Neural cell (in vitro differentiated cells): ENCODE results near the gene DUSP22. TPM values are rescaled to one million over a fixed set of nuclear protein-coding genes. Genes with fewer than 3 reads are reported as not detected.

Source experiments
- H2AFZ ChIP-seq: fragments of 200-600, 300-800 bp; sonication (generic), shearing (Covaris generic); 2 replicates; pipeline ENCODE4 v1.6.0; 2014; ENCODE audit warnings: low read depth, mild to moderate bottlenecking, antibody characterized with exemption, low read length, moderate library complexity
- H3F3A ChIP-seq: fragments of 200-600 bp; shearing (Covaris generic); 2 replicates; pipeline ENCODE4 v1.6.1; 2016; ENCODE audit warnings: mild to moderate bottlenecking, moderate library complexity, mixed read lengths, antibody characterized with exemption, low read length; ENCODE audit not compliant: insufficient read depth, poor library complexity, severe bottlenecking
- H3K27ac ChIP-seq: fragments of 200-600, 300-800 bp; sonication (generic), shearing (Covaris generic); 2 replicates; pipeline ENCODE4 v1.5.1; 2014; ENCODE audit warnings: mild to moderate bottlenecking, low read length, moderate library complexity
- H3K27me3 ChIP-seq: fragments of 300-800, 200-600 bp; sonication (generic), shearing (Covaris generic); 2 replicates; pipeline ENCODE4 v1.6.0; 2014; ENCODE audit warnings: mild to moderate bottlenecking, low read depth, low read length, moderate library complexity; ENCODE audit not compliant: insufficient read depth
- H3K36me3 ChIP-seq: fragments of 300-800, 200-600 bp; sonication (generic), shearing (Covaris generic); 2 replicates; pipeline ENCODE4 v1.5.1; 2014; ENCODE audit warnings: mild to moderate bottlenecking, antibody characterized with exemption, low read length, moderate library complexity; ENCODE audit not compliant: insufficient read depth
- H3K4me2 ChIP-seq: fragments of 300-800, 200-600 bp; sonication (generic), shearing (Covaris generic); 2 replicates; pipeline ENCODE4 v1.6.0; 2014; ENCODE audit warnings: mild to moderate bottlenecking, low read length
- H3K4me3 ChIP-seq: fragments of 300-800, 200-600 bp; sonication (generic), shearing (Covaris generic); 2 replicates; pipeline ENCODE4 v1.5.1; 2014; ENCODE audit warnings: mild to moderate bottlenecking, low read length, moderate library complexity
- H3K79me2 ChIP-seq: fragments of 200-600 bp; shearing (Covaris generic); replicated peaks from 2 replicates; pipeline ENCODE4 v1.6.0; 2014; ENCODE audit warnings: mild to moderate bottlenecking, low read length, moderate library complexity; ENCODE audit not compliant: insufficient read depth
- H3K9ac ChIP-seq: fragments of 300-800, 200-600 bp; sonication (generic), shearing (Covaris generic); 2 replicates; pipeline ENCODE4 v1.6.1; 2016; ENCODE audit warnings: mild to moderate bottlenecking, low read length, mixed read lengths
- H3K9me2 ChIP-seq: fragments of 200-600 bp; shearing (Covaris generic); 2 replicates; pipeline ENCODE4 v1.6.1; 2016; ENCODE audit warnings: mild to moderate bottlenecking, low read length, mixed read lengths; ENCODE audit not compliant: insufficient read depth
- H3K9me3 ChIP-seq: fragments of 200-600, 300-800 bp; sonication (generic), shearing (Covaris generic); 2 replicates; pipeline ENCODE4 v1.6.1; 2016; ENCODE audit warnings: mild to moderate bottlenecking, mixed run types, low read length, moderate library complexity, mixed read lengths
- H4K20me1 ChIP-seq: fragments of 200-600 bp; shearing (Covaris generic); 2 replicates; pipeline ENCODE4 v1.6.1; 2016; ENCODE audit warnings: mild to moderate bottlenecking, mixed run types; ENCODE audit not compliant: insufficient read depth
- CTCF ChIP-seq: fragments of 450-650 bp; IDR thresholded peaks from 2 replicates; pipeline ENCODE4 v1.5.1; 2014; ENCODE audit warnings: antibody characterized with exemption, mild to moderate bottlenecking, moderate library complexity; ENCODE audit not compliant: poor library complexity, severe bottlenecking
- EP300 ChIP-seq: fragments of 450-650 bp; conservative IDR thresholded peaks from 2 replicates; pipeline ENCODE4 v1.6.1; 2014; ENCODE audit warnings: antibody characterized with exemption, mild to moderate bottlenecking, moderate library complexity; ENCODE audit not compliant: poor library complexity, severe bottlenecking
- EZH2 ChIP-seq: fragments of 200-600, 300-800 bp; shearing (Covaris generic), sonication (generic); IDR thresholded peaks from 2 replicates; pipeline ENCODE4 v1.6.1; 2014; ENCODE audit warnings: antibody characterized with exemption, low read length, borderline replicate concordance, mild to moderate bottlenecking; ENCODE audit not compliant: insufficient read depth, poor library complexity, severe bottlenecking
- MXI1 ChIP-seq: fragments of 450-650 bp; conservative IDR thresholded peaks from 2 replicates; pipeline ENCODE4 v1.6.1; 2014; ENCODE audit warnings: antibody characterized with exemption, mild to moderate bottlenecking; ENCODE audit not compliant: poor library complexity, severe bottlenecking
- POLR2AphosphoS5 ChIP-seq: IDR thresholded peaks from 2 replicates; pipeline ENCODE4 v1.6.1; 2012
- RAD21 ChIP-seq: fragments of 450-650 bp; conservative IDR thresholded peaks from 2 replicates; pipeline ENCODE4 v1.6.1; 2014; ENCODE audit warnings: antibody characterized with exemption, mild to moderate bottlenecking, moderate library complexity
- REST ChIP-seq: IDR thresholded peaks from 2 replicates; pipeline ENCODE4 v1.6.1; 2012; ENCODE audit warnings: borderline replicate concordance
- SMC3 ChIP-seq: fragments of 450-650 bp; conservative IDR thresholded peaks from 2 replicates; pipeline ENCODE4 v1.6.1; 2014; ENCODE audit warnings: antibody characterized with exemption, mild to moderate bottlenecking, moderate library complexity; ENCODE audit not compliant: poor library complexity
- TAF1 ChIP-seq: IDR thresholded peaks from 2 replicates; pipeline ENCODE4 v1.6.1; 2012; ENCODE audit warnings: low read depth
- polyA plus RNA-seq: library from polyadenylated mRNA; depleted of rRNA; stranded (reverse); fragments of >200 nt; gene quantifications from 2 replicates; pipeline ENCODE4 v1.2.3, GENCODE V29; 2014

The DUSP22 gene
- polyA plus RNA-seq, 1 donor from 2014 or later: 24.9 TPM

- Histone ChIP-seq H3K4me3 (no peak overlapping the region), H3K9me2 (no peaks in the 10 kb centered on the region), H3K79me2 (no peaks in the 10 kb centered on the region), H3K36me3 (no peaks in the 10 kb centered on the region), H4K20me1 (no peaks in the 10 kb centered on the region), H3K27ac (no peak overlapping the region), H3K27me3 (no peaks in the 10 kb centered on the region), H3K4me2 (no peak overlapping the region), H3K9me3 (no peaks in the 10 kb centered on the region), H3F3A (no peaks in the 10 kb centered on the region), H2AFZ (no peak overlapping the region), H3K9ac (no peak overlapping the region)
- TF ChIP-seq POLR2AphosphoS5 (no peak), EP300 (no peak), REST (no peak), MXI1 (no peak), SMC3 (no peak), RAD21 (no peak), TAF1 (no peak), EZH2 (no peak), CTCF (no peak)
Measured at GRCh38 chr6:333379-334002, 41.2 kb downstream of the DUSP22 start.

GRCh38 chr6:334536-335510 is 42.5 kb downstream of the DUSP22 start:
- no peaks in the 10 kb centered on the region for H3K36me3 ChIP-seq
- H3F3A ChIP-seq: no peaks in the 10 kb centered on the region
- H3K9me2 ChIP-seq: no peaks in the 10 kb centered on the region
- H3K79me2 ChIP-seq: no peaks in the 10 kb centered on the region
- H3K4me2 ChIP-seq: no peak overlapping the region
- no peak overlapping the region for H3K9ac ChIP-seq
- H2AFZ ChIP-seq: no peak overlapping the region
- no peaks in the 10 kb centered on the region for H4K20me1 ChIP-seq
- TF ChIP-seq POLR2AphosphoS5: no peak
- no peak for TF ChIP-seq CTCF
- no peak for TF ChIP-seq REST
- no peak for TF ChIP-seq RAD21
- no peak for TF ChIP-seq TAF1
- TF ChIP-seq EZH2: no peak
- no peak for TF ChIP-seq SMC3
- no peak for TF ChIP-seq MXI1
- no peak for TF ChIP-seq EP300
- no peak overlapping the region for H3K27ac ChIP-seq
- no peaks in the 10 kb centered on the region for H3K9me3 ChIP-seq
- H3K4me3 ChIP-seq: no peak overlapping the region
- H3K27me3 ChIP-seq: no peaks in the 10 kb centered on the region
